Natural killer cell (primary cell): ENCODE data around the gene VANGL1. TPM values are rescaled to one million over a fixed set of nuclear protein-coding genes. Genes with fewer than 3 reads are reported as not detected.

Experiments used
- ATAC-seq, 3 donors: fragments of 150-1000 bp in 2 of 3; fragments of 200-7000 bp in 1 of 3; cut with Tn5 transposase; 1 replicate in 1 of 3; 2 replicates in 2 of 3; pipeline ENCODE4 v1.10.0; 2021; ENCODE audit warnings: mild to moderate bottlenecking in 2 of 3, moderate library complexity in 2 of 3
- DNase-seq, 2 donors: peaks; one replicate each; pipeline versions ENCODE4 v3.0.0 to v3.0.0-alpha.2; 2013 to 2021; ENCODE audit warnings: mixed read lengths in 1 of 2
- H3K27ac ChIP-seq: one replicate; pipeline ENCODE4 v1.5.1; 2013; ENCODE audit warnings: mild to moderate bottlenecking, low read length
- H3K27me3 ChIP-seq: one replicate; pipeline ENCODE4 v1.6.1; 2013; ENCODE audit warnings: low read length; ENCODE audit not compliant: control insufficient read depth, insufficient read depth
- H3K36me3 ChIP-seq: one replicate; pipeline ENCODE4 v1.6.1; 2013; ENCODE audit warnings: low read length; ENCODE audit not compliant: control insufficient read depth, insufficient read depth
- H3K4me1 ChIP-seq: one replicate; pipeline ENCODE4 v1.6.1; 2013; ENCODE audit warnings: low read length; ENCODE audit not compliant: control insufficient read depth, insufficient read depth
- H3K4me3 ChIP-seq: one replicate; pipeline ENCODE4 v1.5.1; 2013; ENCODE audit warnings: low read length
- H3K9me3 ChIP-seq: one replicate; pipeline ENCODE4 v1.6.1; 2013; ENCODE audit warnings: low read length; ENCODE audit not compliant: control insufficient read depth, insufficient read depth
- H3K27ac Mint-ChIP-seq, 2 donors: one replicate each; pipeline ENCODE4 v1.8.0; 2022; ENCODE audit warnings: mild to moderate bottlenecking in 2 of 2, mixed read lengths in 2 of 2, moderate library complexity in 1 of 2
- H3K27me3 Mint-ChIP-seq, 2 donors: one replicate each; pipeline ENCODE4 v1.8.0; 2022; ENCODE audit warnings: low read depth in 2 of 2, mixed read lengths in 2 of 2
- H3K36me3 Mint-ChIP-seq: one replicate; pipeline ENCODE4 v1.8.0; 2022; ENCODE audit warnings: mixed read lengths
- H3K4me1 Mint-ChIP-seq, 2 donors: one replicate each; pipeline ENCODE4 v1.8.0; 2022; ENCODE audit warnings: mixed read lengths in 2 of 2
- H3K4me3 Mint-ChIP-seq: one replicate; pipeline ENCODE4 v1.8.0; 2022; ENCODE audit warnings: mild to moderate bottlenecking, moderate library complexity, mixed read lengths
- H3K9me3 Mint-ChIP-seq, 2 donors: one replicate each; pipeline ENCODE4 v1.8.0; 2022; ENCODE audit warnings: mixed read lengths in 2 of 2
- CTCF ChIP-seq: fragments of 200-600 bp; IDR thresholded peaks from one replicate; pipeline ENCODE4 v1.8.0; 2022; ENCODE audit warnings: antibody characterized with exemption
- WGBS: methylation state at CpG from one replicate; pipeline ENCODE4 v1.1.7; 2013; ENCODE audit warnings: missing lambda C conversion rate; ENCODE audit not compliant: insufficient coverage; 5-methylcytosine and 5-hydroxymethylcytosine counted together
- intact Hi-C: fragments of 100-400 bp; cut with micrococcal nuclease; formaldehyde crosslinking; loops from one replicate; pipeline ENCODE4 v1.14.2; 2022
- total RNA-seq, 4 donors: library from RNA; stranded (reverse); fragments of 120-200 nt in 1 of 4; gene quantifications; one replicate each; pipeline versions ENCODE4 v1.2.3 to v1.2.4, GENCODE V29; 2013 to 2022

Gene VANGL1
- 10 to 100 TPM in 2 of 3 donors, 1 to 10 TPM in 1; 6.4 to 14.8 (median 10.3) TPM for total RNA-seq
- 4.9 TPM for total RNA-seq (2013)

GRCh38 chr1:115641762-115642167 is at the start of gene VANGL1:
Gene VANGL1, plus strand, starts transcription at chr1:115641970. Its CDS starts 9,444 bp downstream, at chr1:115651414.
- H3K9me3 ChIP-seq: peaks cover 12% of the 10 kb centered on the region
- H3K4me3 ChIP-seq: peak within 1 kb of the TSS; percentile 56
- Mint-ChIP-seq H3K27ac (peak within 1 kb of the TSS; percentile 62 to 82), H3K36me3 (peaks cover 7% of the 10 kb centered on the region), H3K4me3 (peak within 1 kb of the TSS; percentile 85), H3K27me3 (peaks cover 6 to 11% of the 10 kb centered on the region in 2 donors), H3K9me3 (peaks cover 3 to 11% of the 10 kb centered on the region in 2 donors), H3K4me1 (peaks cover 16 to 19% of the 10 kb centered on the region in 2 donors)
- ATAC-seq (peak; percentile 64 to 71 (median 69)), DNase-seq (peak; percentile 43 to 45)
- H3K27me3 ChIP-seq: no peaks in the 10 kb centered on the region
- no peak for TF ChIP-seq CTCF
- no peaks in the 10 kb centered on the region for H3K36me3 ChIP-seq
- H3K4me1 ChIP-seq: peaks cover 11% of the 10 kb centered on the region
- 1% methylated on average over 61 of the region's 61 CpGs for WGBS
- intact Hi-C loops: no loop called here
- H3K27ac ChIP-seq: peak within 1 kb of the TSS; percentile 38

- Mint-ChIP-seq H3K4me1 (no peaks in the 10 kb centered on the region), H3K4me3 (no peak overlapping the region), H3K27ac (no peak overlapping the region), H3K36me3 (peaks cover 11% of the 10 kb centered on the region), H3K27me3 (peaks cover 0 to 4% of the 10 kb centered on the region in 2 donors), H3K9me3 (no peaks in the 10 kb centered on the region)
- Histone ChIP-seq H3K27me3 (no peaks in the 10 kb centered on the region), H3K4me3 (no peak overlapping the region), H3K9me3 (no peaks in the 10 kb centered on the region), H3K36me3 (no peaks in the 10 kb centered on the region), H3K27ac (no peak overlapping the region), H3K4me1 (no peaks in the 10 kb centered on the region)
- intact Hi-C loops: no loop called here
- 100% methylated on average over 1 of the region's 1 CpG for WGBS
- ATAC-seq: no peak
- TF ChIP-seq CTCF: no peak
- no peak for DNase-seq
These were observed 49.5 kb upstream of the VANGL1 start for GRCh38 chr1:115592264-115592663.

GRCh38 chr1:115593365-115594259 is 48.2 kb upstream of the VANGL1 start:
- H3K4me1 ChIP-seq: no peaks in the 10 kb centered on the region
- 93% methylated on average over 4 of the region's 4 CpGs for WGBS
- no peak overlapping the region for H3K4me3 ChIP-seq
- Mint-ChIP-seq H3K9me3 (no peaks in the 10 kb centered on the region), H3K4me3 (no peak overlapping the region), H3K36me3 (peaks cover 8% of the 10 kb centered on the region), H3K27me3 (peaks cover 0 to 4% of the 10 kb centered on the region in 2 donors), H3K4me1 (no peaks in the 10 kb centered on the region), H3K27ac (no peak overlapping the region)
- no peak for TF ChIP-seq CTCF
- H3K27ac ChIP-seq: no peak overlapping the region
- intact Hi-C loops: no loop called here
- DNase-seq (no peak), ATAC-seq (no peak)
- H3K27me3 ChIP-seq: no peaks in the 10 kb centered on the region
- no peaks in the 10 kb centered on the region for H3K36me3 ChIP-seq
- no peaks in the 10 kb centered on the region for H3K9me3 ChIP-seq
